HG02759 (cell line): ENCODE results near the gene RPS27L.
A peak's percentile ranks its signal among the peaks of the same experiment; 100 is the strongest.

Experiments
- ATAC-seq: cut with Tn5 transposase; IDR thresholded peaks from one replicate; pipeline ENCODE4 v1.9.1; 2021; ENCODE audit warnings: mild to moderate bottlenecking, moderate library complexity; ENCODE audit not compliant: unreplicated experiment

RPS27L gene

GRCh38 chr15:63157118-63157843 lies at the start of gene RPS27L:
RPS27L (minus strand) TSS chr15:63157477; CDS start chr15:63157405, 72 bp downstream.
- peak; percentile 93 for ATAC-seq

DNA sequence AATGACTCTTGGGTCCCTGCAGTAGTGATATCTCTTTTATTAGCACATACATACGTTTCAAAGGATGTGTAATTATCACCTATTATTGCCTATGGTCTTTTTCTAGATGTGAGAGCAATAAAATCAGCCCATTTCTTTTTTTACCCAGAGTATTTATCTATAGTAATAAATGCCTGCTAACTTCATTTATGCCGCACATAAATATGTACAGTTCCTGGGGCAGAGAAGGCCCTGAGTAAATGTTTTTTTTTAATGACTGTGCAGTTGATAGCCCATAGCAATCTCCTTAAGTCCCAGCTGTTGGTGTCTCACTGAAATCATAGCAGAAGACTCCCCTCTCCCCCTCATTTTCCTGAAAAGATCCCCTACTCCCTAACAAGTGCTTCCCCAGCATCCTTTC lies 48.8 kb upstream of the RPS27L start:
- ATAC-seq: no peak

DNA sequence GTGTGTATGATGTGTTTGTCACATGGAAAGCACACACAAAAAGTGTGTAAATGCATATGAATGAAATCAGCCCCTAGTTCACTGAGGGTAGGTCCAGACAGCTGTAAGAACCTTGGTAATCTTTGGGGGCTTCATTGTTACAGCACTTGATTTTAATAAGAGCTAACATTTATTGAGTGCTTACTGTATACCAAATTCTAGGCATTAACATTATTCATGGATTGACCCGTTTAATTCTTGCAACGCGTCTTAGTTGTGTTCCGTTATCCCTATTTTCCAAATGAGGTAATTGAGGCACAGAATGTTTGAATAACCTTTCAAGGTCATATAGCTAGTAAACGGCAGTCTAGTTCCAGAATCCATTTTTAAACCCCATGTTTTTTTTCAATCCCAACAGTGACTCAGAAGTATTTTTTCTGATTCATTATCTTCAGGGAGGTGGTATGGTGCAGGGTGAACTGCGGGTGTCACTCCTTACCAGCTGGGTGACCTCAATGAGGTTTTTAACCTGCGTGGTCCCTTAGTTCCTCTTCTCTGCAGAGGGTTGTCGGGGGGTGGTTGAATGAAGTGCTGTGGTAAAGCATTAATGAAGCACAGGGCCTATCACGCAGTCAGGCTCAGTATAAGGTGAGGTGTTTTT lies 46.3 kb upstream of the RPS27L start:
- ATAC-seq: peak; percentile 45

- no peak for ATAC-seq
Measured at GRCh38 chr15:63202861-63203260, 45.6 kb upstream of the RPS27L start.

GRCh38 chr15:63200464-63201249 lies 43.4 kb upstream of the RPS27L start:
- ATAC-seq: no peak

DNA sequence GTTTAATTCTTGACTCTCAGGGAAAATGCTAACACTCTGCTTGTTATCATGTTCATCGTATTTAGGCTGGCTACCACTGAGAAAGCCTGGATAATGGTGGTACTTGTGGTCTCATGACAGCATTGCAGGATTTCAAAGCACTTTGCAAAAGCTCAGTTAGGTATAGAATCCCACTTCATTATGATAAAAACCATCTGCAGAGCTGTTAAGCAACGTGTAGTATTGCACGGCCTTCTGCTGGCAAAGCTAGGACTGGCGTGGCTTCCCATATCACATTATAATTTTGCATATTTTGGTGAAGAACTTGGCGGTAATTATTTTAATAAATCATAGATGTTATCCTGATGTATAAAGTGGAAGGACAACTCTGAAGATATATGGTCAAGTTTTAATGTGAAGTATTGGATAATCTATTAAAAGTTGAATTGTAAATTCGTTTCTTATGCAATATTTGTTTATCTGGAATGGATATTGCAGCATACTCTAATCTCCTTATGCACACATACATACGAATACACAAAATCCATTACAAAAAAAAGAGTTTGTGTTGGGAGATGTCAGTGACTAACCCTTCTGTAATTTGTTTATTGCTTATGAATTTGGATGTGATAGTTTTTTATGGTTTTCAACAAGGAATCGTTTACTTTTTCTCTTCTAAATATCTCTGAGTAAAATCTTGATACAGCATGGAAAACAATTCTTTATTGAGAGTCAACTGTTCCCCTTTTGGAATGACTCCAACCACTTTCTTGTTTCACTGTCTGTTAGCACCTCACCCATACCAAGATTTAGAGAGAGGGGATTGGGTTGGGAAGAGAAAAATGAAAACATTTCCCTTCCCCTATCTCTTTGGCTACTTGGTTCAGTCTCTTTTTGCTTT lies 41.3 kb upstream of the RPS27L start:
- ATAC-seq: no peak

- ATAC-seq: no peak
Measured at GRCh38 chr15:63197626-63198025, 40.3 kb upstream of the RPS27L start.

GRCh38 chr15:63196842-63197241 lies 39.6 kb upstream of the RPS27L start:
- no peak for ATAC-seq

DNA sequence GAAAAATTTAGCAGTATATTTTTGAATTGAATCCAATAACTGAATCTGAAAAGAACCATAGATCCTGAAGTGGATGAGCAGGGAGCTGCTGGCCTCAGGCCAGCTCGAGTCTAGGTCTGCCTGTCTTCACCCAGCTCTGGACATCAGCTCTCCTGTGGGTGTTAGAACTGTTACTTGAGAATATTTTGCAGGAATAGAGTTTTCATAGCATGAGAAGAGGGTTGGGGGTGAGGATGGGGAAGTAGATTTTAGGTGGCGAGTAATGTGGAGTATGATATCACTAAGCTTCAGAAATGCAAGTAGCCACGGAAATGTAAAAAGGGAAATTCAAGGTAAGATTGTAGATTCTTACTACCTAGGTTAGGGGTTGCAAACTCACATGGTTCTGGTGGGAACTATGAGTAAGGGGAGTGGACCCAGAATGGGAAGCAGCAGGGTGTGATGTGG lies 38.3 kb upstream of the RPS27L start:
- no peak for ATAC-seq

GRCh38 chr15:63194880-63195568 lies 37.7 kb upstream of the RPS27L start:
- ATAC-seq: no peak

DNA sequence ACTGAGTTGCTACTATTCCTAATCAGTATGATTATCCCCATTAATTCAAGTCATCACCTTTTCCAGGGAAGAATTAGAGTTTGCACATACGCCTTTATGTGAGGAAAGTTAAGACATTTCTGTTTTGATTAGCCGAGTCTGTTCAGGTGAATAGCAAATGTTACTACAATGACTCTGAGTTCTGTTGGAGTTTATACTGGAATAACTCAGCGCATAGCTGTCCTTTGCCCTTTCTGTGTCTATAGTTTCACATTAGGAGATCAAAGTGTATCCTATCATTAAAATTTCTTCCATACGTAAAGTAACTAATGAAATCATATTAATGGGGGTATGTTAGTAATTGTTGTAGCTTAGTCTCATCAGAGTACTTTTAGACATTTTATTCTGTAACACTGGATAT lies 37.0 kb upstream of the RPS27L start:
- ATAC-seq: no peak

- no peak for ATAC-seq
Measured at GRCh38 chr15:63192619-63193206, 35.4 kb upstream of the RPS27L start.

DNA sequence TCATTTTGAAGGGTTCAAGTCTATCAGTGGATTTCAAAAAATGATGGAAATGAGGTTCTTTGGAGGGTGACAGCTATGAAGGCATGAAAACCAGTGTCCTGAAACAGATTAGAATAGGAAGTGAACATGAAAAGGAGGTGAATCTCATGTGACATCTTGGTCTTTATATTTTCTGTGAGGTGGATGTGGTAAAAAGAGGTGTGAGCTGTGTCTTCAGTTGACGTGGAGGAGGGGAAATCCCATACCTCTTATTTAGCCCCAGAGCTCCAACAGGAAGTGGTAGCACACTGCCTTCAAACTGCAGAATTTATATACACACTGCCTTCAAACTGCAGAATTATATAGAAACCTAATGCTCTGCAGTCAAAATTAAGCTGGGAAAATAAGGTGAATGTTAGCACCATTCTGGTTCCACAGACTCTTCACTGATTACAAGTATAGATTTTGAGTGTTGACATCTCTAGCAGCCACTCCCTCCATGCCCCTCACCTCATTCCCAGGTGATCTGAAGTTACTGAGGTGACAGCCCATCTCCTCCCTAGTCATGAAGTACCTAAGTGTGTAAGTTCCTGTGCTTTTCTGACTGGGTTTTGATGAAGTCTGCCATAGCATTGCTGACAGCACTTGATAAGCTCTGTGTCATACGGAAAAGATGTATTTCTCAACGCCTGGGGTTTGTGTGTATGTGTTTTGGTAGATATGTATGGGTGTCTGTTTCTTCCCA lies 34.8 kb upstream of the RPS27L start:
- peak; percentile 37 for ATAC-seq

DNA sequence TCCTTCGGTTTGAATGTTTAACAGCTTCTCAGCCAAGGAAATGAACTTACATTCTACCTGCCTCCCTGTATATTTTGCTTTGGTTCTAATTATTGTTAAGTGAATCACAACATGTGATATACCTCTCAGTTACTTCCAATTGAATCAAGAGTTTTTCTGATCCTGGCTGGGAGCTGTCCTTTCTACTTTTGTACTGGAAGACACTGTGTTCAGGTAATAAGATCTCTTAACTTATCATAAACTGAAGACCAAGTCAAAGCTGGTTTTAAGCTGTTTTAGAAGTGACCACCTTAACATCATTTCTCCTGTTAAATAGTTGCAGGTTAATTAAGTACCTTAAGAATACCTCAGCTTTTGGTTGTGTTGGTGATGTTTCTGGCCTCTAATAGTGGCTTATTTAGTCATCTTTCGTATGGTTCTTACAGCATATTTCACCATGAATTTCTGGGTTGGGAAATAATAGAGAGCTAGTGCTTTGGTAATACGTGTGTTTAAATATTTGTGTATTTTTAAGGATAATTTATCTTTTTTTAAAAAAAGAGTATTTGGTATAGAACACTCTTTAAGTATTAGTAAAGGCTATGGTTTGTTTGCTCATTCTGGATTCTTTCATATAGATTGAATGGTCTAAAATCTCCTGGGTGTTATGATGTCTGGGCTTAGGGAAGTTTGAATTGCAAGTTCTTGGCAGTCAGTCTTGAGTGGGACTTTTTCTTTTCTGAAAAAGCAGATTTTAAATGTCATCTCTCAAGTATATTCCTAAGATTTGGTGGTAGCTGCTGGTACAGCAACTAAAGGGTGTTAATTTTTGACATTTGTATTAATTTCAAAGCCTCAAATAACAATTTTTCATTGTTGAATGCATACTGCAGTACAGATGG lies 33.7 kb upstream of the RPS27L start:
- ATAC-seq: no peak

DNA sequence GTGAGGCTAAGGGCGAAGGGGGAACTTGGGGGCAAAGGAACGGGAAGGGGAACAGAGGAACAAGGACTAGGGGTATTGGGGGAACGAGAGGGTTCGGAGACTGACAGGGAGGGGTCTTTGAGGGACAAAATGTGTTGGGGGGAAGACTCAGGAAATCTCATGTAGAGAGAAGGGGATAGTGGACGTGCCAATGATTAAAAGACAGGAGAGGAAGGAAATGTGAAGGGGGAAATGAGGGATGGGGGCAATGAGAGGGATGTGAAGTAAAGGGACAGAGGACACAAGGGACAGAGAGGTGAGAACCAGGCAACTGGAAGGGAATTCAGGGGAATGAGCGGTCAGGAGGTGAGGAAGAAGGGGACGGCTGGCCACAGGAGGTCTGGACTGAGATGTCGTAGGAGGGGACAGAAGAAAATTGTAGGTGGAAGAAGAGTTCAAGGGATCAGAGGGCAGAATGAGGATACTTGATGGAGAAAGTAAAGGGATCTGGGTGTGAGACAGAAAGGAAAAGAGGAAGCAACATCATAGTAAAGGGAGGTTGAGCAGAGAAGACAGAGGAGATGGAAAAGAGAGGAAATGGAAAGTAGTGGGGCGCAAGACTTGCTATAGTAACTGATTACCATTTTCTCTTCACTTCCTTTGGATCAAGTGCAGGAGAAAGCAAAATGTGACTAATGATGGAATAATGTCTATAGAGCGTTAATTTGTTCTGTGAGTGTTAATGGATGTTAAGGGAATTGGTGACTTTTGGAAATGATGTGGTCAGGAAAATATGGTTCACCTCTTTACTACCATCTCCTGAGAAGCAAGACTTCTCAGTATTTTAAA lies 32.9 kb upstream of the RPS27L start:
- ATAC-seq: no peak

- ATAC-seq: peak; percentile 85
Measured at GRCh38 chr15:63188926-63189871, 31.9 kb upstream of the RPS27L start, which contains the start of gene RAB8B. RAB8B (plus strand) TSS chr15:63189606; CDS start chr15:63189625, 19 bp downstream.
